Motor neuron (in vitro differentiated cells): Measurements from ENCODE around the gene SLC6A7. TPM values are rescaled to one million over a fixed set of nuclear protein-coding genes. Genes with fewer than 3 reads are reported as not detected.
A peak's percentile ranks its signal among the peaks of the same experiment; 100 is the strongest.

Experiments used
- ATAC-seq, 8 experiments: fragments of 200-7000 bp; cut with Tn5 transposase; replicated peaks in 6 of 8; 2 replicates each; pipeline ENCODE4 v1.8.0; 2021; ENCODE audit warnings: mild to moderate bottlenecking in 8 of 8, moderate library complexity in 8 of 8
- H3K27ac ChIP-seq, 2 donors: fragments of 250-450 bp; sonication (Bioruptor Pico); 2 replicates each; pipeline ENCODE4 v1.9.0; 2021; ENCODE audit warnings: antibody characterized with exemption in 2 of 2, mild to moderate bottlenecking in 2 of 2, moderate library complexity in 1 of 2
- H3K4me1 ChIP-seq, 2 donors: fragments of 250-450 bp; sonication (Bioruptor Pico); replicated peaks in 1 of 2; 2 replicates each; pipeline ENCODE4 v1.6.1; 2021; ENCODE audit warnings: antibody characterized with exemption in 2 of 2, mild to moderate bottlenecking in 2 of 2, moderate library complexity in 1 of 2
- H3K4me3 ChIP-seq, 5 donors: fragments of 250-450 bp; sonication (Bioruptor Pico); 2 replicates each; pipeline ENCODE4 v1.9.0; 2021; ENCODE audit warnings: antibody characterized with exemption in 5 of 5, mild to moderate bottlenecking in 5 of 5, moderate library complexity in 4 of 5
- WGBS, 10 experiments: fragments of 450-650 bp; shearing (Covaris generic); methylation state at CpG; one replicate each; pipeline ENCODE4 v1.0.0; 2022; 5-methylcytosine and 5-hydroxymethylcytosine counted together
- in situ Hi-C, 9 experiments: fragments of 400-800 bp; cut with MboI; loops; one replicate each; pipeline ENCODE4 v1.15.0; 2021; ENCODE audit warnings: low sequenced_read_pairs in 9 of 9, low pct_unique_long_range_greater_than_20kb in 2 of 9; ENCODE audit not compliant: unreplicated experiment in 9 of 9
- total RNA-seq, 8 experiments: library from RNA; unstranded; fragments of 300-600 nt; gene quantifications; 2 replicates each; pipeline versions ENCODE4 v1.2.3 to v1.2.4, GENCODE V29; 2022

Gene SLC6A7
- total RNA-seq, 8 experiments from 2014 or later: 0.07 to 1.9 (median 0.14) TPM; not detected in 1

DNA sequence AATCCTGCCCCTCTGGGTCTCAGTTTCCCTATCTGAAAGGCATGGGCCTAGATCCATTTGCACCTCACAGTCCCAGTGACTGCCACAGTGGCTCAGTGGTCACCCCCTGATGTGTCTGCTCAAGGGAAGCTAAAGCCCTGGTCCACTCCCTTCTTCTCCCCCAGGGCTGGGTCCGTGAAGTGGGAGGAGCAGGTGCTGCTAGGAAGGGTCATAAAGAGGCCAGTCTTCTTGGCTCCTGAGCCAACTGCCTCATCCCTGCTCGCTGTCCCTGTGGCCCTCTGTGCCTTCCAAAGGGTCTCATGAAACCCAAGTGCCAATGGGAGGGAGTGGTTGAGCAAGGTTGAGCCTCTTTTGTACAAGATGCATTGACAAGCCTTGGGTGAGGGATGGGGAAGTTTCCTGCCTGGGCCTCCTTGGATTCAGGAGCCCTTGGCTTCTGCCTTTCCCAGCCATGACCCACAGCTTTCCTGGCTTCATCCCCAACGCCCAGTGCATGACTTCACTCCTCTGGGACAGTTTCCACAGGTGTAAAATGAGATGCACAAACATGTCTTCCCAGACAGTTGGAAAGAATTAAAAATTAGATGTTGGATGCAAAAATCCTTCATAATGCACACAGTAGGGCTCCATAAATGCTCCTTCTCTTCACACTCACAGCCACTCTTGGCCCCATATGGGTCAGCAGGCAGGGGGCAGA, 1.6 kb upstream of the SLC6A7 start:
- H3K4me1 ChIP-seq: peaks cover 28 to 34% of the 10 kb centered on the region in 2 donors
- 17 to 80% (median 80%) methylated on average over 1 to 3 of the region's 3 CpGs; no CpG with 5 or more reads in 5 of the 10 experiments for WGBS, 10 experiments
- peak in 1 of 8 experiments; percentile 18 for ATAC-seq
- no peak overlapping the region for H3K4me3 ChIP-seq
- in situ Hi-C loops: no loop called here
- no peak overlapping the region for H3K27ac ChIP-seq

DNA sequence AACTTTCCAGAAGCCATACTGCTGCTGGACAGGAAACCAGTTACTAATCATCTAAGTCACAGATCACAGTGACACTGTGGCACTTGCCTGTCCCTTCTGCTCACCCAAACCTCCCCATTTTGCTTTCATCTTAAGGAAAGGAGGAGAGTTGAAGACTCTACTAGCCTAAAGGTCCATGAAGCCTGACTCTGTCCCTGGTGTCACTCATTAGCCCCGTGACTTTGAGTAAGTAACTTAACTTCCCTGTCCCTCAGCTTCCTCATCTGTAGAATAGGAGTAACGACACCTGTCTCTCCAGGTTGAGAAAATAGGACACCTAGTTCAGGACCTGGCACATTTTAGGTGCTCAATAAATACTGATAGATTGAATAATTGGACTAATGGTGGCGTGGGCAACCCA, 536 bp upstream of the SLC6A7 start:
- H3K4me1 ChIP-seq: peaks cover 23 to 28% of the 10 kb centered on the region in 2 donors
- in situ Hi-C loops: no loop called here
- H3K4me3 ChIP-seq: no peak overlapping the region
- no peak for ATAC-seq
- WGBS, 10 experiments: 53 to 83% (median 80%) methylated on average over 1 to 3 of the region's 3 CpGs; no CpG with 5 or more reads in 2 of the 10 experiments
- H3K27ac ChIP-seq: no peak overlapping the region

- H3K4me1 ChIP-seq: peaks cover 28 to 30% of the 10 kb centered on the region in 2 donors
- ATAC-seq: no peak
Observed at GRCh38 chr5:150190503-150190979, 679 bp downstream of the SLC6A7 start.

DNA sequence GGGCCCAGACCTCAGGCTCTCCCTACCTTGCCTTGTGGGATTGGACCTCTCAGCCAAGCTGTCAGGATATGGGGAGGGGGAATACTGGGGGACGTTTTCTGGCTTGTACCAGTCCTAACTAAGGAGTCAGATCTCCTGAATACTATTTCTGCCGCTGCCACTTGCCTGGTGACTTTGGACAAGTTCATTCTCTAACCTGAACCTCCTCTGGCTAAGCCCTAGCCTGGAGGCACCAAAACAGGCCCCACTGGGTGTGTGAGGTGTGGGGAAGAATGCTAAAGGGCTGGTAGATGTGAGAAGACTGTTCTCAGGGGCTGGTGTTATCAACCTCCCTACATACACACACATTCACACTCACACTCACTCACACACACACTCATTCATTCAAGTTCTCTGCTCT, 1.1 kb downstream of the SLC6A7 start:
- WGBS, 10 experiments: 0 to 50% (median 43%) methylated on average over 1 to 2 of the region's 2 CpGs; no CpG with 5 or more reads in 7 of the 10 experiments
- ATAC-seq: peak in 1 of 8 experiments; percentile 25
- Histone ChIP-seq H3K4me3 (no peak overlapping the region), H3K4me1 (peaks cover 28 to 30% of the 10 kb centered on the region in 2 donors), H3K27ac (no peak overlapping the region)
- in situ Hi-C loops: no loop called here

More at GRCh38 chr5:150190503-150190979, 679 bp downstream of the SLC6A7 start:
- WGBS, 10 experiments: 67% methylated on average over 1 of the region's 16 CpGs; no CpG with 5 or more reads in 9 of the 10 experiments
- no peak overlapping the region for H3K4me3 ChIP-seq
- H3K27ac ChIP-seq: no peak overlapping the region
- in situ Hi-C loops: no loop called here

GRCh38 chr5:150192462-150192861, 2.6 kb downstream of the SLC6A7 start:
- Histone ChIP-seq H3K27ac (no peak overlapping the region), H3K4me3 (no peak overlapping the region), H3K4me1 (peaks cover 28 to 30% of the 10 kb centered on the region in 2 donors)
- in situ Hi-C loops: no loop called here
- 50 to 80% (median 80%) methylated on average over 1 to 2 of the region's 4 CpGs; no CpG with 5 or more reads in 7 of the 10 experiments for WGBS, 10 experiments
- peak in 6 of 8 experiments; percentile 41 to 94 (median 90) for ATAC-seq

DNA sequence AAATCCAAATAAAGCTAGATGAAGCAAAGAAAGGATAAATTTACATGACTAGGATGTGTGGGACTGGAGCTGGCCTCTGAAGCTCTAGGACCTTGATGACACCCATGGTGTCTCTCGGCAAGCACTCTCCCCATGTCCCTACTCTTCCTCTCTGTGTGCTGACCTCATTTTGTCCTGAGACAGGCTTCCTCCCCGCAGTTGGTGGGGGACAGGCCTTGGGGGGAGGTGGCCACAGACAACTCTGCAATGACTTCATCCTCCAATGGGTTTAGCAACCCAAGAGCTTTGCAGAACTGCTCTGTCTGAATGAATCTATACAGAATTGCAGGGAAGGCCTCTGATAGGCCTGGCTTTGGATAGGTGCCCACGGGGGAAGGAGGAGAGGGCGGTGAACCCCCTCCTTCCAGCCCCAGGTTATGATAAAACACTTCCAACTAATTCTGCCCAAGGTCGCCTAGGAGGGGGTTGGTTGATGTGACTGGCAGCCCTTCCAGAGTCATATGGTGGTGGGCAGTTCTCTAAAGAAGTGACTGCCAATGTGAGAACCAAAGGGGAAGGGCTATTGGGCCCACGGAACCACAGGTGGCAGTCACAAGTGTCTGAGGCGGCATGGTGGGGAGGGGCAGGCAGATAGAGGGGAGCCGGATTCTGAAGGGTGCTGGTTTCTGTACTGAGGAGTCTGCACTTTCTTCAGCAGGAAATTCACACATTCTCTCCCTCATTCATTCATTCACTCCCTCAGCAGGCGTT, 6.0 kb downstream of the SLC6A7 start:
- peak in 1 of 8 experiments; percentile 12 for ATAC-seq
- Histone ChIP-seq H3K4me1 (peaks cover 17 to 24% of the 10 kb centered on the region in 2 donors), H3K4me3 (no peak overlapping the region), H3K27ac (no peak overlapping the region)
- in situ Hi-C loops: no loop called here
- WGBS, 10 experiments: 20 to 88% (median 80%) methylated on average over 1 to 6 of the region's 9 CpGs; no CpG with 5 or more reads in 1 of the 10 experiments

GRCh38 chr5:150196514-150196913, 6.7 kb downstream of the SLC6A7 start:
- no peak overlapping the region for H3K27ac ChIP-seq
- H3K4me3 ChIP-seq: no peak overlapping the region
- no peak for ATAC-seq
- H3K4me1 ChIP-seq: peaks cover 17 to 20% of the 10 kb centered on the region in 2 donors
- WGBS, 10 experiments: 100% methylated on average over 2 of the region's 5 CpGs; no CpG with 5 or more reads in 9 of the 10 experiments
- in situ Hi-C loops: no loop called here

DNA sequence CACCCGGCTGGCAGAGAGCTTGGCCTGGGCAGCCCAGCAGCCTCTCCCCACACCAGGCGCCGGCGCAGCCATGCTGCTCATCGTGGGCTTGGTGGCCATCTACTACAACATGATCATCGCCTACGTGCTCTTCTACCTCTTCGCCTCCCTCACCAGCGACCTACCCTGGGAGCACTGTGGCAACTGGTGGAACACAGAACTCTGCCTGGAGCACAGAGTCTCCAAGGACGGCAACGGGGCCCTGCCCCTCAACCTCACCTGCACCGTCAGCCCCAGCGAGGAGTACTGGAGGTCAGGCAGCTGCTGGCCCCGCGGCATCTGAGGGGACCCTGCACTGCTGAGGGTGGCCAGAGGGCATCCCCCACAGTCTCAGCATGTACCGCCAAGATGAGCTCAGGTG, 7.1 kb downstream of the SLC6A7 start:
- no peak overlapping the region for H3K4me3 ChIP-seq
- in situ Hi-C loops: no loop called here
- H3K27ac ChIP-seq: no peak overlapping the region
- 82 to 100% (median 94%) methylated on average over 1 to 11 of the region's 16 CpGs; no CpG with 5 or more reads in 6 of the 10 experiments for WGBS, 10 experiments
- H3K4me1 ChIP-seq: peaks cover 12 to 17% of the 10 kb centered on the region in 2 donors
- ATAC-seq: no peak

DNA sequence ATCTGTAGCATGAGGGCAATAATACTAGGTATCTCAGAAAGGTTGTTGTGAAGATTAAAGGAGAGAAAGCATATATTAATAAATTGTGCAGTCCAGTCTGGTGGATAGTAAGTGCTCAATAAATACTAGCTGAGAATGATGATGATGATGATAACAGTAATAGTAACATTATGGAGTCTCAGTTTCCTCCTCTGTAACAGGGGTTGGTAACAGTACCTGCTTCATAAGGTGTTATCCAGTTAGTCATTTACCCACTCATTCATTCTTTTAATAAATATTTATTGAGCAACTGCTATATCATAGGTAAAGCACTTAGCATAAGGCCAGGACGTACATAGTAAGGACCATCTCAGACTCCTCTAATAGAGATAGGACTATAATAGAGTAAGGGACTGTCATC, 7.6 kb downstream of the SLC6A7 start:
- H3K4me3 ChIP-seq: no peak overlapping the region
- 38 to 80% (median 67%) methylated on average over 1 of the region's 1 CpG; no CpG with 5 or more reads in 3 of the 10 experiments for WGBS, 10 experiments
- peaks cover 7 to 12% of the 10 kb centered on the region in 2 donors for H3K4me1 ChIP-seq
- in situ Hi-C loops: no loop called here
- no peak for ATAC-seq
- H3K27ac ChIP-seq: no peak overlapping the region

- in situ Hi-C loops: loop anchor here in 1 of 9 experiments (25.0 kb wide), 1 partner anchor 365 kb away; no protein-coding TSS in a partner anchor
- H3K27ac ChIP-seq: no peak overlapping the region
- WGBS, 10 experiments: 80 to 100% (median 80%) methylated on average over 1 to 4 of the region's 10 CpGs; no CpG with 5 or more reads in 6 of the 10 experiments
- ATAC-seq: no peak
- no peak overlapping the region for H3K4me3 ChIP-seq
- peaks cover 0 to 6% of the 10 kb centered on the region in 2 donors for H3K4me1 ChIP-seq
Observed at GRCh38 chr5:150202501-150202900, 12.6 kb downstream of the SLC6A7 start.

- peak in 3 of 8 experiments; percentile 14 to 37 (median 17) for ATAC-seq
Observed at GRCh38 chr5:150203832-150204589, 14.1 kb downstream of the SLC6A7 start.

GRCh38 chr5:150204590-150204960, 14.7 kb downstream of the SLC6A7 start:
- H3K27ac ChIP-seq: no peak overlapping the region
- in situ Hi-C loops: loop anchor here in 1 of 9 experiments (25.0 kb wide), 1 partner anchor 367 kb away; no protein-coding TSS in a partner anchor
- H3K4me1 ChIP-seq: peaks cover 0 to 8% of the 10 kb centered on the region in 2 donors
- no peak for ATAC-seq
- H3K4me3 ChIP-seq: no peak overlapping the region
- WGBS, 10 experiments: 80% methylated on average over 3 of the region's 13 CpGs; no CpG with 5 or more reads in 9 of the 10 experiments

More at GRCh38 chr5:150203832-150204589, 14.1 kb downstream of the SLC6A7 start:
- in situ Hi-C loops: loop anchor here in 1 of 9 experiments (25.0 kb wide), 1 partner anchor 367 kb away; no protein-coding TSS in a partner anchor
- H3K4me1 ChIP-seq: peaks cover 0 to 6% of the 10 kb centered on the region in 2 donors
- no peak overlapping the region for H3K27ac ChIP-seq
- no peak overlapping the region for H3K4me3 ChIP-seq
- WGBS, 10 experiments: 55 to 88% (median 75%) methylated on average over 2 to 5 of the region's 12 CpGs; no CpG with 5 or more reads in 6 of the 10 experiments
